Hepatocyte (in vitro differentiated cells): ENCODE results near the gene ISCU.

Experiments
- CTCF ChIP-seq: fragments of 200-600 bp; sonication (generic); IDR thresholded peaks from 2 replicates; pipeline ENCODE4 v1.5.1; 2016; ENCODE audit warnings: antibody characterized with exemption, mild to moderate bottlenecking; ENCODE audit not compliant: poor library complexity
- EZH2 ChIP-seq: fragments of 200-600 bp; sonication (generic); IDR thresholded peaks from 2 replicates; pipeline ENCODE4 v1.6.1; 2016; ENCODE audit warnings: antibody characterized with exemption, mild to moderate bottlenecking, borderline replicate concordance
- EZH2phosphoT487 ChIP-seq: fragments of 200-600 bp; sonication (generic); IDR thresholded peaks from one replicate; pipeline ENCODE4 v1.6.1; 2018; ENCODE audit warnings: antibody characterized with exemption, mild to moderate bottlenecking, low read depth, moderate library complexity; ENCODE audit not compliant: unreplicated experiment, severe bottlenecking

GRCh38 chr12:108562348-108563135 lies at the start of gene ISCU:
- no peak for TF ChIP-seq CTCF
- no peak for TF ChIP-seq EZH2
- TF ChIP-seq EZH2phosphoT487: no peak
